Tibial nerve (tissue), 3 donors: Measurements from ENCODE around the gene KRT5.

Experiments used
- CTCF ChIP-seq, 5 experiments: fragments of 200-600 bp in 3 of 5; fragments of 450-650 bp in 2 of 5; sonication (generic) in 3 of 5; IDR thresholded peaks; one replicate each; pipeline ENCODE4 v1.5.1; 2016 to 2019; ENCODE audit warnings: antibody characterized with exemption in 5 of 5, mild to moderate bottlenecking in 3 of 5, moderate library complexity in 2 of 5
- POLR2A ChIP-seq, 2 donors: fragments of 450-650 bp; IDR thresholded peaks; one replicate each; pipeline ENCODE4 v1.6.1; 2017; ENCODE audit warnings: antibody characterized with exemption in 2 of 2, mild to moderate bottlenecking in 2 of 2, moderate library complexity in 2 of 2

GRCh38 chr12:52542157-52542556 is 22.0 kb upstream of the KRT5 start:
- no peak for TF ChIP-seq CTCF (IDR thresholded peaks at IDR 0.05)
- no peak for TF ChIP-seq POLR2A (IDR thresholded peaks at IDR 0.05)
